ENCODE measurements around the gene COL12A1.

GRCh38 chr6:75126518-75126917 lies 79.3 kb downstream of the COL12A1 start:
- TF ChIP-seq CTCF (IDR thresholded peaks at IDR 0.05), result no peak
- TF ChIP-seq POLR2A (IDR thresholded peaks at IDR 0.05), result no peak
- no peak for TF ChIP-seq POLR2AphosphoS5 (IDR thresholded peaks at IDR 0.05)

Data from breast epithelium (tissue), 3 donors.